Natural killer cell (primary cell): ENCODE results near the gene HELZ2. TPM values are rescaled to one million over a fixed set of nuclear protein-coding genes. Genes with fewer than 3 reads are reported as not detected.

Experiments used
- ATAC-seq, 3 donors: fragments of 150-1000 bp in 2 of 3; fragments of 200-7000 bp in 1 of 3; cut with Tn5 transposase; 1 replicate in 1 of 3; 2 replicates in 2 of 3; pipeline ENCODE4 v1.10.0; 2021; ENCODE audit warnings: mild to moderate bottlenecking in 2 of 3, moderate library complexity in 2 of 3
- DNase-seq, 2 donors: peaks; one replicate each; pipeline versions ENCODE4 v3.0.0 to v3.0.0-alpha.2; 2013 to 2021; ENCODE audit warnings: mixed read lengths in 1 of 2
- H3K27ac ChIP-seq: one replicate; pipeline ENCODE4 v1.5.1; 2013; ENCODE audit warnings: mild to moderate bottlenecking, low read length
- H3K27me3 ChIP-seq: one replicate; pipeline ENCODE4 v1.6.1; 2013; ENCODE audit warnings: low read length; ENCODE audit not compliant: control insufficient read depth, insufficient read depth
- H3K36me3 ChIP-seq: one replicate; pipeline ENCODE4 v1.6.1; 2013; ENCODE audit warnings: low read length; ENCODE audit not compliant: control insufficient read depth, insufficient read depth
- H3K4me1 ChIP-seq: one replicate; pipeline ENCODE4 v1.6.1; 2013; ENCODE audit warnings: low read length; ENCODE audit not compliant: control insufficient read depth, insufficient read depth
- H3K4me3 ChIP-seq: one replicate; pipeline ENCODE4 v1.5.1; 2013; ENCODE audit warnings: low read length
- H3K9me3 ChIP-seq: one replicate; pipeline ENCODE4 v1.6.1; 2013; ENCODE audit warnings: low read length; ENCODE audit not compliant: control insufficient read depth, insufficient read depth
- H3K27ac Mint-ChIP-seq, 2 donors: one replicate each; pipeline ENCODE4 v1.8.0; 2022; ENCODE audit warnings: mild to moderate bottlenecking in 2 of 2, mixed read lengths in 2 of 2, moderate library complexity in 1 of 2
- H3K27me3 Mint-ChIP-seq, 2 donors: one replicate each; pipeline ENCODE4 v1.8.0; 2022; ENCODE audit warnings: low read depth in 2 of 2, mixed read lengths in 2 of 2
- H3K36me3 Mint-ChIP-seq: one replicate; pipeline ENCODE4 v1.8.0; 2022; ENCODE audit warnings: mixed read lengths
- H3K4me1 Mint-ChIP-seq, 2 donors: one replicate each; pipeline ENCODE4 v1.8.0; 2022; ENCODE audit warnings: mixed read lengths in 2 of 2
- H3K4me3 Mint-ChIP-seq: one replicate; pipeline ENCODE4 v1.8.0; 2022; ENCODE audit warnings: mild to moderate bottlenecking, moderate library complexity, mixed read lengths
- H3K9me3 Mint-ChIP-seq, 2 donors: one replicate each; pipeline ENCODE4 v1.8.0; 2022; ENCODE audit warnings: mixed read lengths in 2 of 2
- WGBS: methylation state at CpG from one replicate; pipeline ENCODE4 v1.1.7; 2013; ENCODE audit warnings: missing lambda C conversion rate; ENCODE audit not compliant: insufficient coverage; 5-methylcytosine and 5-hydroxymethylcytosine counted together
- intact Hi-C: fragments of 100-400 bp; cut with micrococcal nuclease; formaldehyde crosslinking; loops from one replicate; pipeline ENCODE4 v1.14.2; 2022
- total RNA-seq, 4 donors: library from RNA; stranded (reverse); fragments of 120-200 nt in 1 of 4; gene quantifications; one replicate each; pipeline versions ENCODE4 v1.2.3 to v1.2.4, GENCODE V29; 2013 to 2022
- TF ChIP-seq, protein P1 (sequence below): fragments of 200-600 bp; IDR thresholded peaks from one replicate; pipeline ENCODE4 v1.8.0; 2022; ENCODE audit warnings: antibody characterized with exemption

Gene HELZ2
- total RNA-seq, 3 donors from 2014 or later (not counting 1 experiment from before 2014, with no cell fraction given): 85.2 to 90.7 (median 89.4) TPM

DNA sequence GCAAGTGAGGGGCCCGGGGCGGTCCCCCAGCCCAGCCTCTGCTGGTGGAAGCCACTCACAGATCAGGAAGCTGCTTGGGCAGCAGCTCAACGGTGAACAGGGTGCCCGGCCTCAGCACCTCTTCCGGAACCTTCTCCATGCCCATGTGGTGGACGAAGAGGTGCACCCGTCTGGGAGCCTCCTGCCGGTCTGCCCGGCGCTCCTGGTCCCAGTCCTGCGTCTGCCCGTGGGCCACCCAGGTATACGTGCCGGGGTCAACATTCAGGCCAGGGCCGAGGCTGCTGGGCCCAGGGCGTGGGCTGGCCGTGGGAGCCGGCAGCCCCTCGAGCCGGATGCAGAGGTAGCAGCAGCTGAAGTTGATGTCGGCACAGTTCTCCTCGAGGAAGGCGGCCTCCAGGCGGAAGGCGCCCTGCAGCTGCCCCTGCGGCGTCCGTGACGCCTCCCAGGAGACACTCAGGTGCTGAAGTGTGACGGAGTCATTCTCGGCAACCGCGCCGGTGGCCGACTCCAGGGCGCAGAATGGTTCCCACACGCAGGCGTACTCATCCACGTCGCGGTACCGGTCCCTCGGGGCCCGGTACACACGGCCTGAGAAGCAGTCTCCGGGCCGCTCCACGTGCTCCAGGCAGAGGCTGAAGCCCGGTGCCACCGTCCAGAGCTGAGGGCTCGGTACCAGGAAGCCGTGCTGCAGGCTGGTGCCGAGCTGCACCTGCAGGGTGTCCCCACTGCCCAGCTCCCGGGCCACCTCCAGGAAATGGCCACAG, 11.4 kb downstream of the HELZ2 start:
- H3K4me3 Mint-ChIP-seq: no peak overlapping the region
- no peak overlapping the region for H3K4me3 ChIP-seq
- H3K36me3 Mint-ChIP-seq: no peaks in the 10 kb centered on the region
- H3K27ac Mint-ChIP-seq: no peak overlapping the region
- TF ChIP-seq, protein P1, sequence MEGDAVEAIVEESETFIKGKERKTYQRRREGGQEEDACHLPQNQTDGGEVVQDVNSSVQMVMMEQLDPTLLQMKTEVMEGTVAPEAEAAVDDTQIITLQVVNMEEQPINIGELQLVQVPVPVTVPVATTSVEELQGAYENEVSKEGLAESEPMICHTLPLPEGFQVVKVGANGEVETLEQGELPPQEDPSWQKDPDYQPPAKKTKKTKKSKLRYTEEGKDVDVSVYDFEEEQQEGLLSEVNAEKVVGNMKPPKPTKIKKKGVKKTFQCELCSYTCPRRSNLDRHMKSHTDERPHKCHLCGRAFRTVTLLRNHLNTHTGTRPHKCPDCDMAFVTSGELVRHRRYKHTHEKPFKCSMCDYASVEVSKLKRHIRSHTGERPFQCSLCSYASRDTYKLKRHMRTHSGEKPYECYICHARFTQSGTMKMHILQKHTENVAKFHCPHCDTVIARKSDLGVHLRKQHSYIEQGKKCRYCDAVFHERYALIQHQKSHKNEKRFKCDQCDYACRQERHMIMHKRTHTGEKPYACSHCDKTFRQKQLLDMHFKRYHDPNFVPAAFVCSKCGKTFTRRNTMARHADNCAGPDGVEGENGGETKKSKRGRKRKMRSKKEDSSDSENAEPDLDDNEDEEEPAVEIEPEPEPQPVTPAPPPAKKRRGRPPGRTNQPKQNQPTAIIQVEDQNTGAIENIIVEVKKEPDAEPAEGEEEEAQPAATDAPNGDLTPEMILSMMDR: no peak
- H3K4me1 ChIP-seq: peaks cover 14% of the 10 kb centered on the region
- H3K27me3 Mint-ChIP-seq: no peaks in the 10 kb centered on the region
- no peak overlapping the region for H3K27ac ChIP-seq
- no peaks in the 10 kb centered on the region for H3K9me3 Mint-ChIP-seq
- no peak for DNase-seq
- H3K4me1 Mint-ChIP-seq: peaks cover 9 to 13% of the 10 kb centered on the region in 2 donors
- intact Hi-C loops: no loop called here
- no peaks in the 10 kb centered on the region for H3K9me3 ChIP-seq
- peaks cover 34% of the 10 kb centered on the region for H3K36me3 ChIP-seq
- H3K27me3 ChIP-seq: no peaks in the 10 kb centered on the region
- no peak for ATAC-seq
- WGBS: 96% methylated on average over 54 of the region's 54 CpGs

DNA sequence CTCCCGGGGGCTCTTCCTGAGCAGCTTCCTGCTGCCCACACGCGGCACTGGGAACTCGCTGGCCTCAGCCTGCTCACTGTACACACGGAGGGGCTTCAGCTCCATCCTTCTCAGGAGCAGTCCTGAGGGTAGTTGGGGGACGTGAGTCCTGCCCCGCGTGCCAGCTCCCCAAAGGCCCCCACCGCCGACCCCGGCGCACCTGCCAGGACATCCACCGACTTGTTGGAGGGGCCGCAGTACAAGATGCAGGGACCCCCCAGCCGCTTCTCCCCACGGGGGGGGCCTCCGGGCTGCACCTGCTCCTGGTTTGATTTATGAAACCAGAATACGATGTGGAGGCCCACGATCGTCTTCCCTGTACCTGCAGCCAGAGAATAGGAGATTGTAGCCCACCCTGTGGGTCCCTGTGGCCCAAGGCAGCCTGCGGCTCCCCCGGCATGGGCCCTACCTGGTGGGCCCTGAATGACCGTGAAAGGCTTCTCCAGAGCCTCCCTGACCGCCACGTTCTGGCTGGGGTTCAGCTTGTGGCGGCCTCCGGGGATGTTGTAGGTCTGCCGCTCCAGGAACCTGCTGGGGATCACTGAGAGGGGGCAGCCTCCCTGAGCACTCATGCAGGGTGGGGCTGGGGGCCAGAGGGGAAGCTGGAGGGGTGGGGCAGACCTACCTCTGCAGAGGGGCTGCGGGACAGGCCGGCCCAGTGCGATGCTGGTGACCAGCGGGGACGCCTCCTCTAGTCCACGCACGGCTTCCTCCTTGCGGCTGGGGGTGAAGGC, 12.2 kb downstream of the HELZ2 start:
- intact Hi-C loops: no loop called here
- TF ChIP-seq, protein P1: no peak
- H3K27ac Mint-ChIP-seq: no peak overlapping the region
- ATAC-seq: no peak
- Histone ChIP-seq H3K36me3 (peaks cover 34% of the 10 kb centered on the region), H3K4me3 (no peak overlapping the region), H3K9me3 (no peaks in the 10 kb centered on the region), H3K4me1 (peaks cover 5% of the 10 kb centered on the region), H3K27ac (no peak overlapping the region), H3K27me3 (no peaks in the 10 kb centered on the region)
- no peaks in the 10 kb centered on the region for H3K36me3 Mint-ChIP-seq
- no peaks in the 10 kb centered on the region for H3K27me3 Mint-ChIP-seq
- no peak overlapping the region for H3K4me3 Mint-ChIP-seq
- no peak for DNase-seq
- H3K4me1 Mint-ChIP-seq: peaks cover under 1 to 8% of the 10 kb centered on the region in 2 donors
- 93% methylated on average over 36 of the region's 36 CpGs for WGBS
- no peaks in the 10 kb centered on the region for H3K9me3 Mint-ChIP-seq

DNA sequence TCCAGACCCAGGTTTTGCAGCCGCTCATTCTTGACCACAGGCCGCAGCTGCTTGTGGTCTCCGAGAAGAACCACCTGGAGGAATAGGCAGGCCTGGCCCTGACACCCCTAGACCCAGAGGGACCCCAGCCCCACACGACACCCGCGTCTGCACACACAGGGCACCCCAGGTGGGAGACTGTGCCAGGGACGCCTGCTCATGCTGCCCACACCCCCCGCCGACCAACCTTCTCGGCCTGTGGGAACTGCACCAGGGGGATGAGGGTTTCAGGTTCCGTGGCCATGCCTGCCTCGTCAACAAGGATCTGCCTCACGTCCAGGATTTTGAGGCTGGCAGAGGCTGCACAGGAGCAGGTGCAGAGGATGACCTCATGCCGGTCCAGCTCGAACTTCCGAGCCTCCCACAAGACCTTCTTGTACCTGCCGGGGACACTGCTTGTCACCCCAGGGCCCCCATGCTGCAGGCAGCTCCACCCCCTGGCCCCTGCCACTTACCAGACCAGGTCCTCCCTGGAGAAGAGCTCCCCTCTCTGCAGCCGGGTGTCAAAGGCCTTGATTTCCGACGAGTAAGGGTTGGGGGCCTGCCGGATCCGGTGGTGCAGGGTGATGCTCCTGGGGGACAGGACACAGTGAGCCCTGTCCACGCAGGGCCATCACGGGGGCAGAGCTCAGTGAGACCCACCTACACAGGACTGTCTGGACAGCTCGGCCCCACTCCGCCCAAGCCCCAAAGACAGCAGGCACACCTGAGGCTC, 13.0 kb downstream of the HELZ2 start:
- no peaks in the 10 kb centered on the region for H3K9me3 ChIP-seq
- no peak overlapping the region for H3K4me3 ChIP-seq
- Mint-ChIP-seq H3K4me1 (peaks cover 0 to 7% of the 10 kb centered on the region in 2 donors), H3K27me3 (no peaks in the 10 kb centered on the region), H3K27ac (no peak overlapping the region), H3K9me3 (no peaks in the 10 kb centered on the region), H3K36me3 (no peaks in the 10 kb centered on the region), H3K4me3 (no peak overlapping the region)
- intact Hi-C loops: no loop called here
- no peak for DNase-seq
- H3K4me1 ChIP-seq: no peaks in the 10 kb centered on the region
- H3K27me3 ChIP-seq: no peaks in the 10 kb centered on the region
- ATAC-seq: no peak
- H3K36me3 ChIP-seq: peaks cover 34% of the 10 kb centered on the region
- 96% methylated on average over 26 of the region's 26 CpGs for WGBS
- H3K27ac ChIP-seq: no peak overlapping the region
- TF ChIP-seq, protein P1: no peak
